Superior temporal gyrus (tissue), 1 donor: Measurements from ENCODE around the gene STX18.
"Not testable (repeated sequence)": the region's sequence is repeated elsewhere in the genome, so short reads cannot be mapped to it uniquely, and the experiment has no call there.

Source experiments
- DNase-seq: peaks from one replicate; pipeline ENCODE4 v3.0.0-alpha.2; 2016; ENCODE audit errors: extremely low spot score

The STX18 gene

DNA sequence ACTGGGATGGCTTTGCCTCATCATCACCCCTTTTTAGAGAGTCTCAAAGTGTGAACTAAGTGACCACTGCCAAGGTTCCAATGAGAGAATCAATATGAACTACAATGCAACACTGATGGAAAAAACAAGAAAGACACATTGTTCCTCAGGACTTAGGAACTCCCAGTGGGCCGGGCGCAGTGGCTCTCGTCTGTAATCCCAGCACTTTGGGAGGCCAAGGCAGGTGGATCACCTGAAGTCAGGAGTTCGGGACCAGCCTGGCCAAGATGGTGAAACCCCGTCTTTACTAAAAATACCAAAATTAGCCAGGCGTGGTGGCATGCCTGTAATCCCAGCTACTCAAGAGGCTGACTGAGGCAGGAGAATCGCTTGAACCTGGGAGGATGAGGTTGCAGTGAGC is 119.7 kb downstream of the STX18 start:
- DNase-seq: not testable (repeated sequence)

DNA sequence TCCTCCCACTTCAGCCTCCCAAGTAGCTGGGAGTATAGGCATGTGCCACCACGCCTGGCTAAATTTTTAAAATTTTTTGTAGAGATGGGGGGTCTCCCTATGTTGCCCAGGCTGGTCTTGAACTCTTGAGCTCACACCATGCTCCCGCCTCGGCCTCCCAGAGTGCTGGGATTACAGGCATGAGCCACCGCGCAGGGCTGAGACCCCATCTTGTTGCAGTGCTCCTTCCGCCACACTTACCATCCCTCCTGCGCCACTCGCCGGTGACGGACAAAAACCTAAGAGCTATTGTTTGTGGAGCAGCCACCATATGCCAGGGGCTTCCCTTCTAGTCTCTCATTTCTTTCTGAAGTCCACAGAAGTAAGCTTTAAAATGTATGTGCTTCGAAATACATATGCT is 120.5 kb downstream of the STX18 start:
- DNase-seq: no peak

DNA sequence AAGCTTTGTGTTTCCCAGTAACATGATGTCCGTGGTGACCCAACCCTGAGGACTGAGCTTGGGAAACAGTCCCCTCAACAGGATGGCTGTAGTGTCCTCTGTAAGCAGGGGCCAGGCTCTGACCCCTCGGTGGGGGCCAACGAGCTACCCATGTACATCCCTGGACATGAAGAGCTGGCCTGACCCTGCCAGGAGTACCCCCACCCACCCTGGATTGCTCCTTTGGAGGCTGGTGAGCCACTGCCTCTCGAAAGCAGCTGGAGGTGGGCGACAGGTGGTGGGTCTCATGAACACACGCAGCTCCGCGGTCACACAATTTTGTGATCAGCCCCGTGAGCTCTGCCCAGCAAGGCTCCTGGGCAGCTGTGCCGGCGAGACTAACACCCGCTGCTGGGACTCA is 121.4 kb downstream of the STX18 start:
- DNase-seq: no peak

DNA sequence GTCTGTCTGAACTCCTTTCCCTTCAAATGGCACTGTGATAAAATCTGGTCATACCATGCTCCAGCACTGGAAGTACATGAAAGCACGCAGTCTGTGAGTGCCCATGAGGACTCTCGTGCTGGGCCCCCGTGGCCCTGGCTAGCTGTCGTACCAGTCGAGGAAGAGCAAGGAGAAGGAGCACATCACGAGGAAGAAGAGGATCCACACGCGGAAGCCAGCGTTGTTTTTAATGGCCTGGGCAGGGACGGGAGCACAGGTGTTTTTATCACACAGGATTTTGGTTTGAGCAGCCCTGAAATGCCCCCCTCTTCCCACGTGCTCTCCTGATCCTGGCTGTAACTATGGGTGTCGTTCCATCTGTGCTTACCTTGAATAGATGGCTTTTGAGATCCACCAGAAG is 122.0 kb downstream of the STX18 start:
- DNase-seq: no peak

DNA sequence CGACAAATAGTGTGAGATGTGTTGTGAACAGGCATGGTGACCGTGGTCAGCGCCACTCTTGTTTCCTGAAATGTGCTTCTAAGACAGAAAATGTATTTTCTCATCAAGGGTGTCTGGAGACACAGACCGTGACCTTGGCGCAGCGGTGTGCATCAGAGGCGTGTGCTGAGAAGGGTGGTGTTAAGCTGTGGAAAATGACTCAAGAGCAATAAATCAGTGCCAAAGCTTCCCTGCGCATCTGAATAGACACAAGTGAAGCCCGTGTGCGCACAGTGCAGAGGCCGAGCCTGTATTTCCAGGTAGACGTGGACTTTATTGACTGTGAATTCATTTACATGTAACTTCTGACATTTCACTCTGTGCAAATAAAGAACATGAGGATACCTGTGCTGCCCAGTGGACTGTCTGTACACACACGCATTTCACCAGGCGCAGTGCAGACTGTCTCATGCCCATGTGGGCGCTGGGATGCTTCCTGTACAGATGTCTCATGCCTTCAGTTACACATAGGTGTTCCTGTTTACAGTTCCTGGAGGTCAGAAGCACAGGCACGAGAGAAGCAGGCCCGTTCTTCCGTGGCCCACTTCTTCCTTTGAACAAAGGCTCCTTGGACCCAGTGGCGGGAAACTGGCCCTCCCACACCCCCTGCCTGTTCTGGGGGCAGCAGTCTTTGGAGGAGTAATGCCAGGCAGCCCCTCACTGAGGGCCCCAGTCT is 123.0 kb downstream of the STX18 start:
- DNase-seq: no peak

DNA sequence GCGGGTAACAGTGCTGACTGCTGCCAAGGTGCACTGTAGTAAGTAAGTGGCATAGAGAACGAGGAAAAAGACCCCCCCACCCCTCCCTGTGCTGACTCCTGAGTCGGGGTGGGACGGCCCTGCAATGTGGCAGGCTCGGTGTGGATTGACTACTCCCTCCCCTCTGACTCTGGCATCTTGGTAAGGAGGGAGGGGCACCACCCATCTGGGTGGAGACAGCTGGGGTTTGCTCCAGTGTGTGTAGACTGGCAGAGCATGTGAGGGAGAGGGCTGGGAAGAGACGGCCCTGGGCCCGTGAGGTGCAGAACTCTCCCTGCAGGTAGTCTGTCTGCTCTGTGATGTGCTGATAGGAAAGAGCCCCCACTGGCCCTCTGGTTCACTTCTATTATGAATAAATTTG is 124.0 kb downstream of the STX18 start:
- DNase-seq: no peak

DNA sequence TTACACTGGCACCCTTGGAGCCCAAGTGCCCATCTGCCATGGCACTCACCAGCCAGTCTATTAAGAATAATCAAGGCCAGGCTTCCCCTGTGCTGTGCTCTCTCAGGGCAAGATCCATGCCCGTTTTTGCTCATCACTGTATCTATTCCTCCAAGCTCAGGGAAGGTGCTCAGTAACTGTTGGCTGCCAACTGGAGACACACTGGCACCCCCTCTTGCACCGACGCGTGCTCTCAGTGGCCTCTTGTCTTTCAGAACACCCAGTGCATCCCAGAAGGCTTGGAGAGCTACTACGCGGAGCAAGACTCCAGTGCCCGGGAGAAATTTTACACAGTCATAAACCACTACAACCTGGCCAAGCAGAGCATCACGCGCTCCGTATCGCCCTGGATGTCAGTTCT is 124.9 kb downstream of the STX18 start:
- DNase-seq: no peak

DNA sequence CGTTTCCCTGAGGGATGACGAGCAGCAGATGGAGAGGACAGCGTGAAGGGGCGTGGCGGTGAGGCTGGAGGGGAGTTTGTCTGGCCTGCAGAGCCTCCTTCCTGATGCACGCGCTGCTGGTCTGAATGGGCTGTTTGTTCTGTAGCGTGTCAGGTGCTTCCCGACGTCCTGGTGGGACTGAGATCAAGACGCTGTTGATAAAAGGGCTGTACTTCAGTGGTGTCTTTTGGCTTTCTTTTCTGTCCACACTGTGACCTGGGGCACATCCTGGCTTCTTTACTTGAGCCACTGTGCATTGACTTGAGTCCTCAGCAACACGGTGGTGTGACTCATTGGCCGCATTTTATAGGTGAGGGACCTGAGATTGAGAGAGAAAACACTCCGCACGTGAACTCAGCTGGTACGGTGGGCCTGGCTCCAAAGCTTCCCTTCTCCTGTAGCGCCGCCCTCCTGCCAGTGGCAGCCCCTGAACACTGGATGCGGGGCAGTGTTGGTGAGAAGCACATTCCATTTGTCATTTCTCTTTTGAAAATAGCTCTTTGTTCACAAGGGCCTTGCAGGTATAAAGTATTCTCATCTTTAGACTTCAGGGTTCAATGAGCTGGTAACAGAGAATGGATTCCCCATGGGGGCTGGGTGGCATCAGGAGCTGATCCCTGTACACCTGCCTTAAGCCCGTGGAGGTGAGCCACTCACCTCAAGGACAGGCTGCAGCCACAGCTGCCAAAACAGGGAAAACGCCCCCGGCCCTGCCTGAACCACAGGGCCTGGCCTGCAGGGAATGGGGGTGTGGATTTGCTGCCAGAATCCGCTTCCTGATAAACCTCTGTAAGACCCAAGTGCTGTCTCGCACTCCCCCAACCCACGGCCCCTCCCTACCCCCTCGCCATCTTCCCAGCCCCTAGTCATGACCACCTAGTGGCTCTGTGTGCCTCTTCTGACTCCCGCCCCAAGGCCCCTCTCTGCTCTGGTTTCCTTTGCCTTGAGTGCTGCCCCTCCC is 125.7 kb downstream of the STX18 start:
- no peak for DNase-seq

DNA sequence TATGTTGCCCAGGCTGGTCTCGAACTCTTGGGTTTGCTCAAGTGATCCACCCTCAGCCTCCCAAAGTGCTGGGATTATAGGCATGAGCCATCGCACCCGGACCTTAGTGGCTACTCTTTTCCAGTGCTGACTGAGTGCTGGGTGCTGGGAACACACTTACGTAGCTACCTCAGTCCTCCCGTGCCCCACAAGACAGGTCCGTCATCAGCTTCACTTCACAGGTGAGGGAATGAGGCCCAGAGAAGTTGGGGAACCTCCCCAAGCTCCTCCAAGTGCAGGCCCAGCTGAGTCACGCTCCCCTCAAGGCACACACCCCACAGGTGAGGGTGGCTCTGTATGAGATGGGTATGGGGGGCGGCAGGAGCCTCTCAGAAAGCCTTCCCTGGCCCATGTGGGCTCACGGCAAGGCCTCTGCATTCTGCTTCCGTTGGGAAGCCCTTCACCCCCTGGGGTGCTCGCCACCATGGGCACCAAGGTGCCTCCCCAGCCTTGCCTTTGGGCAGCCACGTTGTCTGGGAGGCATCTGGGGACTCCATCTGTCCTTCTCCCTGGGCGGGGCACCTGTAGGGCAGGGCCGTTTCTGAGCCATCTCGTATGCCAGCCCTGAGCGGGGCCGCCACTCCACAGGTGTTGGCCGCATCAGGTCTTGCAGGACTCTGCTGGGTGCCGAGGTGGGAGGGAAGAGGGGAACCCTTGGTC is 126.6 kb downstream of the STX18 start:
- no peak for DNase-seq

DNA sequence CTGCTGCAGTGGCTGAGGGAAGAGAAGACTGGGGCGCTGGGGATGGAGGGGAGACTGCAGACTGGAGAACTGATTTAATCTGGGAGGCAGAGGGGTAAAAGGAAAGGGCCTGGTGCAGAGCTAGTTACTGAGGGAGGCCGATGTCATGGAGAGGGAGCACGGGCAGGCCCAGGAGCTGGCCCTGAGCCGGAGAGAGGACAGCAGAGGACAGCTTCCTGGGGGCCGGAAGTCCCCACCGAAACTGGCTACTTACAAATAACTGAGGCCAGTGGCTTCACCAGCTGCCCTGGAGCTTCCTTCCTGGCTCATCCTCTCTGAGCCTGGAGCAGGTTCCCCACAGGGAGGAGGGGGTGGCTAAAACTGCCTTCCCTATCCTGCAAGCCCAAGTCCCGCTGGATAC is 128.0 kb downstream of the STX18 start:
- no peak for DNase-seq

DNA sequence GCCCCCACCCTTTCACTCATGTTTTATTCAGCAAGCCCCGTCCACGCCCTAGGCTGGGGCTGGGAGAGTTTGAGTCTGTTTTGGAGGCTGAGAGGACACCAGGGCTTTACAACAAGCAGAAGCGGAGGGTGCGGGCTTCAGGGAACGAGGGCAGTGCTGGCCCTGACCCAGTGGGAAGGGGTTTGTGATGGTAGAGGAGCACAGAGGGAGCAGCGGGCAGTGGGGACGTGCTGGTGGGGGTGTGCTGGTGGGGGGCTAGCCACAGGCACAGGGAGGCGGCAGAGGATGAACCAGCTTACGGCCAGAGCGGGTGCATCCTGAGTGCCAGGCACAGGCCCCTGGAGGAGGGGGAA is 128.5 kb downstream of the STX18 start:
- no peak for DNase-seq

DNA sequence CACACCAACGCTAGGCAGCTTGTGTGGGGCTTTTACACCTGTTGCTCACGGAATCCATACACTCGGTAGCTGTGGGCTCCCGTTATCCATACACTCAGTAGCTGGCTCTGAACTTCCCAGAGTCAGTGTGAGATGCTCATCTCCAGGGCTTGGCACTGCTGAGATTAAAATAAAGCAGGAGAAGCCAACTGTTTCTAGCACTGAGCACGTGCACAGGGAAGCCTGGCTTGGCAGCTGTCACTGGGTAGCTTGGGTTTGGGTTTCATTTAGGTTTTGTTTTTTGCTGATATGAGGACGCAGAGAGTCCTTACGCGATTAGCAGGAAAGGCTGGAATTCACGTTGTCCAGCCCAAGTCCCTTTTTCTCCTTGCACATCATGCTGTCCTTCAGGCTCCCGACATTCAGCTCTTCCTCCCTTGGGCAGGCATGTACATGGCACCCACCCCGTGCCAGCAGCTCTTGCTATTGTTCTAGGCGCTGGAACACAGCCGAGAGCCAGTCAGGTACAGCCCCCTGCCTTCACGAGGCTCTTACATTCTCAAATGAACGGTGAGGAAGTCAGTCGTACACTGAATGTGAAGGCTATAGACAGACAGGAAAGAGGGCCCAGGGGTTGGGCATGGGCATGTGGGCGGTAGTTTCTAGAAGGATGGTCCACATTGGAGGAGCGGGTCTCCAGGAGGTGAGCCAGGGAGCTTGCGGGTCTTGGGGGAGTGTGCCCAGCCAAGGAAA is 129.0 kb downstream of the STX18 start:
- no peak for DNase-seq

DNA sequence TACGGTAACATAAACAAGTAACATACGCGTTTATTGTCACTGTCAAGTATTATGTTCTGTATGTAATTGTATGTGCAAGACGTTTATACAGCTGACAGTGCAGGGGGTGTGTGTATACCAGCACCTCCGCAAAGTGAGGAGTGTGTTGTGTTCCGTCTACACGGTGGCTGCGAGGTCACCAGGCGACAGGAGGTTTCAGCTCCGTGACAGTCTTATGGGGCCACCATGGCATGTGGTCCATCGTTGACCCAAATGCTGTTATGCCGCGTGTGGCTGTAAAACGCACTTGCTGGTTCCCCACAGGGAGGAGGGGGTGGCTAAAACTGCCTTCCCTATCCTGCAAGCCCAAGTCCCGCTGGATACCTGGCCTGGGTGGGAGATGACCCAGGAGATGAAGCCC is 129.9 kb downstream of the STX18 start:
- DNase-seq: no peak

DNA sequence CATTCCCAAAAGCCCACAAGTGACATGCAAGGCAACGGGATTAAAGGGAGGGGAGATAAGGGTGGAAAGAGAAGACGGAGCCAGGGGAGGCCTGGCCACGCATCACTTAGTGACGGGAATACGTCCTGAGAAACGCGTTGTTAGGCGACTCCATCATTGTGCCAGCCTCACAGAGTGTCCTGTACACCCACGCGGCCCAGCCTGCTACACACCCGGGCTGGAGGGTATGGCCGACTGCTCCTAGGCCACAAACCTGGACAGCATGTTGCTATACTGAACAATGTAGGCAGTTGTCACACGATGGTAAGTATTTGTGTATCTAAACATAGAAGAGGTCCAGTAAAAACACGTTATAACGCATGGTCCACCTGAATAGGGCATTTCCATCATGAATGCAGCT is 131.6 kb downstream of the STX18 start:
- no peak for DNase-seq

DNA sequence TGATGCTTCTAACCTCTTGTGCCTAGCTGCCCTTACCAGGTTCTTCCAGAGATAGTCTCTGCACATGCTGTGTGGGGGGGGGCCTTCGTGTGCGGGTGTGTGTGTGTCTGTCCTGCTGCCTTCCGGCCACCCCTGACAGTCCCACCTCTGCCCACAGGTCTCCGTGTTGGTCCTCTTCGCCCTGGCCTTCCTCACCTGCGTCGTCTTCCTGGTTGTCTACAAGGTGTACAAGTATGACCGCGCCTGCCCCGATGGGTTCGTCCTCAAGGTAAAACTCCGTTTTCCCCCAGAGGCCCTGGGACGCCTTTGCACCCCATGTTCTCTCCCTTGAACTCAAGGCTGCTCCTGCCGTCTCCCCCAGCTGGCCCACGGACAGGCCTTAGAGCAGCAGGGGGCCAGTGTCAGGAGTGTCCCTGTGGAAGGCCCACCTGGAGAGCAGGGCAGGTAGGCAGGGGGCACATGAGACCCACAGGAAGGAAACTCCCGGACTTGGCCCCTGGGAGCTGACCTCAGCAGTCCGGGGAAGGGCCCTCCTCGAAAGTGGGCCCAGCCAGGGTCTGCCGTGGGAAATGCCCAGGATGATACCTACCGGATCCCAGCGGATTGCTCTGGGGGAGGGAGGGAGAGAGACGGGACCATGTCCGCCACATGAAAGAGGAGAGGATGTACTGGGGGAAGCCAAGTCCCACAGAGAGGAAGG is 132.3 kb downstream of the STX18 start:
- no peak for DNase-seq

DNA sequence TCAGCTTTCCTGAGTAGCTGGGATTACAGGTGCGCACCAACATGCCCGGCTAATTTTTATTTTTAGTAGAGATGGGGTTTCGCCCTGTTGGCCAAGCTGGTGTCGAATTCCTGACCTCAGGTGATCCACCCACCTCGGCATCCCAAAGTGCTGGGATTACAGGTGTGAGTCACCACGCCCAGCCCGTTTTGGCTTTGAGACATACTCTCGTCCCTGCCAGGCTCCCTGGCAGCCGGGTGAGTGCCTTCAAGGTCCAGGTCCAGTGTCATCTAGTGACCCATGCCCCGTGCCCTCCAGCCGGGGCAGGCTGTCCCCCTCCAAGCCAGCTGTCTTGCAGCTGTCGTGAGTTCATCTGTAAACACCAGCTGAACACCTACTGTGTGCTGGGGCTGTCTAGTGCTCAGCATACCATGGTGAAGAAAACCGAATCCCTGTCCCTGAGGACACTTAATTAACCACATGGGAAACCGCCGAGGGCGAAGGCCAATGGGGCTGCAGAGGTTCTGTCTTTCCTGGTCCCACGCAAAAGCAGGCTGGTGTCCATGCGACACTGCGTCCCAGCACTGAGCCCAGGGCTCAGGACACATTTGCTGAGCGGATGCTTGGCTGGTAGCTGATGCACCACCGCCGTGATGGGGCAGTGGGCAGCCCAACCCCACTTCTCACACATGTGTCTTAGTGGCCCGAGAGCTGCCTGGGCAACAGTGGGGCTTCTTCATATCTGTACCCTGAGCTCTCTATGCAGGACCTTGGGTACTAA is 133.1 kb downstream of the STX18 start:
- DNase-seq: no peak

DNA sequence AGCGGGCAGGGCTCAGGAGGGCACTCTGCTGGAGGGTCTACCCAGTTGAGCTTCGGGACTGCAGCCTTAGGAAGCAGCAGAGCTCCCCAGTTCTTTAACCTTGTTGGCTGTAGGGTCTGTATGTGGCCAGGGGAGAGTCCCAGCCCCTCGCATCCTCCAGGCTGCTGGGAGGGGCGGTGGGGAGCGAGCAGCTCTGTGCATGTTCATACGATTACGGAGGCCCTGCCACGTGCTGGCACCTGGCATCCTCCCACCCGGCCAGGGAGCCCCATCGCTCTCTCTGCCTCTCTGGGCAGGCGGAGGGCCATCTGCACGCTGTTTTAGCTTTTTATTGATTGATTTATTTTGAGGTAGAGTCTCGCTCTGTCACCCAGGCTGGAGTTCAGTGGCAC is 133.7 kb downstream of the STX18 start:
- DNase-seq: no peak

DNA sequence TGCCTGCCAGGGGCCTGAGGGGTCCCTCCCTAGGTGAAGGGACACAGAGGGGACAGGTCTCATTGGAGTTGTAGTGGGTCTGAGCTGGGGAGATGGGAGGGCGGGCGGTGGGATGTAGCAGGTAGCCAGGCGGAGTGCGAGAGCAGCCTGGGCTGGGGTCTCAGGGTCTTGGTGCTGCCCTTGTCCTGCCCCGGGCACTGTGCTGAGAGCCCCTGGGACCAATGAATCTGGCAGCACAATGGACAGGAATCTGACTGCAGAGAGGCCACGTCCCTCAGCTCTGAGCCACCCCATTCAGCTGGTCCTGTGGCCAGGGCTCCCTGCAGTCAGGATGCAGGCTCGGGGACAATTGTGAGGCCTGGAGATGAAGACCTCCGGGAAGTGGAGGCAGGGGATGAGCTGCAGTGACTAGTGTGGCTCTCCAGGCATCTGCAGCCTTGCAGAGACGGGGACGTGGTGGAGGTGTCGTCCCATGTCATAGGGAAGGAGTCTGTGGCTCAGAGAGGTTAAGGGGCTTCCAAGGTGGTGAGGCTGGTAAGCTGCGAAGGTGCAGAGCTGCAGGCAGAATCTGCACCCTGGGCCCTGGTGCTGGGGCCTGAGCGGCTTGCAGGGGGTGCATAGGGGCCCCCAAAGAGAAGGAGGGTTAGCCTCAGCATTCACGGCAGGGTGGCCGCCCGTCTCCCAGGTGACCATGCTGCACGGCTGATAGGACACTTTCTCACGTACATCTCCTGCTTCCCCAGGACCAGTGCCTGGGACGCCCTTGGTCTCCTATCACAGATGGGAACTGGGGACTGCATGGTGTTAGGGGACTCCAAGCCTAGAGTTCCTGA is 134.3 kb downstream of the STX18 start:
- no peak for DNase-seq

DNA sequence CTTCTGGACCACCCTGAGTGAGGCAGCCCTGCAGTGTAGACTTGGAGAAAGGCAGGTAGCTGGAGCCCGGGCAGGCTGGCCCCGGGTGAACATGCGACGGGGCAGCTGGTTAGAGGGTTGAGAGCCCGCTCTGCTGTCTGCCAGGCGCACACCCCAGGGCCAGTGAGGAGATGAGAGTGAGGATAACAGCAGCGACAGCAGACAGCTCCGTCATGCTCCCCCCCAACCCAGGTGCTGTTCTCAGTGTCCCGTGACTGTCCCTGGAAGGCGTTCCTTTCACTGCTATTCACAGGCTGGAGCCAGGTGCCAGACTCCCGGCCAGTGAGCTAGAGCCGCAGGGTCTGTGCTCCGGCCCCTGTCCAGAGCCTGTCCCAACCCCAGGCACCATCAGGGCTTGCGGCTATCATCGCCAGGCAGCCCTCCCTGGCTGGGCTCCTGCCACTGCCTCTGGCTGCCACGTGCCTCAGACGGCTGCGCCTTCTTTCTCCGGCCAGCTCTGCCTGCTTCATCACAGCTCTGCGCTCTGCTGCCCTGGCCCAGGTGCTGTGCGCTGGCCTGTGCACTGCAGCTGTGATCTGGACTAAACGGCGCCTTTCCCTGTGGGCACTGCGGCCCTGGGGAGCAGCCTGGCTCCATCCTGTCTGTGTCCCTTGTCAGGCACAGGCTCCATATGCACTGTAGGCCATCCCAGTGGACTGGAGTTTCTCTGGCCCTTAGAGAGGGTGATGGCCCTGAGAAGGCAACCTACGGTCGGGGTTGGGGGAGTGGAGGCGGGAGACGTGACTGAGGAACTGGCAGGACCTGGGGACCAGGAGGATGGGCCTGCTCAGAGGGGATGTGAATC is 135.2 kb downstream of the STX18 start:
- no peak for DNase-seq
